Measurements from ENCODE around the gene RFC2. TPM values are rescaled to one million over a fixed set of nuclear protein-coding genes. Genes with fewer than 3 reads are reported as not detected.
"Not testable (repeated sequence)": the region's sequence is repeated elsewhere in the genome, so short reads cannot be mapped to it uniquely, and the experiment has no call there.

The RFC2 gene
- total RNA-seq, 1 donor from 2014 or later: 22.4 TPM

DNA sequence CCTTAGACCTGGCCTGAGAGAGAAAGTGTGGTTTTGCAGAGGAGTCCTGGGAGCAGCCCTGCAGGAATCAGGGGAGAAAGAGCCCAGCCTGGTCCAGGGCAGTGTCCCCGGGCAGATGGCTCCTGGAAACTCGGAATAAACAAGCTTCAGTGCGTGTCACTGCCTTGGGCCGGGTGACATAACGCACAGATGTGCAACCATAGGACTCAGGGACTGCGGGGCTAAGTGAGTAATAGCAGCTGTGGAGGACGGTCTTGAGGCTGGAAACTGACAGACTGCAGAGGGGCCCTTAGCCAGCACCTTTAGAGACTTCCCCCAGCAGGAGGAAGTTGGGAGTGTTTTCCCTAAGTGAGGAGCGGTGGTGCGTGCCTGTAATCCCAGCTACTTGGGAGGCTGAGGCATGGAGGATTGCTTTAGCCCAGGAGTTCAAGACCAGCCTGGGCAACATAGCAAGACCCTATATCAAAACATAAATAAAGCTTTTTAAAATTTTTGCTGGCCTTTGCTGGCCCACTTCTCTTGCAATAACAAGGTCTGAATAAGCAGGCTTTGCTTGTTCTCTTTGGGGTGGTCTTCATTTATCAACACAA, 29.8 kb upstream of the RFC2 start:
- FAIRE-seq (no peak), DNase-seq (ENCODE audit: low spot score in 2 of 2) (no peak)

DNA sequence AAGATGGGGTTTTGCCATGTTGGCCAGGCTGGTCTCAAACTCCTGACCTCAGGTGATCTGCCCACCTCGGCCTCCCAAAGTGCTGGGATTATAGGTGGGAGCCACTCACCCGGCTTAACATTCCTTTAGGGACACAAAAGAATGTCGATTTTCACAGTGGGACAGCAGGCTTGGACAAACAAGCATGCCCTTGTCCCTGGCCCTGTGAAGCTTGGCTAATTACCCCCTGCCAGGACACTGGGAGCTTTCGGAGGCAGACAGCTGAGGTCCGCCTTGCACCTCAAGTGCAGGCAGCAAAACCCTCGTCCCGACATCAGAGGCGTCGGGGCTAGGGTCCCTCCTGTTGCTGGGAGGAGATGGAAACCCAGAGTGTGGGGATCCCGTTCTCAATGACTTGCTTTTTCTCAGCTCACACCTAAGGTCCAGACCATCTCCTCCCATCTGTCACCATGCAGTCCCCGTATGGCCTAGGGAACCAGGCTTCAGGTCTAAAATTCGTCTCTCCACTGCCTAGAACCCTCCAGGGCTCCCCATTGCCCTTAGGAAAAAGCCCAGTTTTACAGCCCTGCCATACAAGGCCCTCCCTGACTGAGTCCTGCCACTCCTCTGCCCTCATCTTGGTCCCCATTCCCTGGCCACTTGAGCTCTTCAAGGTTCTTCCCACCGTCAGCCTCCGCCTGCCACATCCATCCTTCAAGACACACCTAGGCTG, 28.7 kb upstream of the RFC2 start:
- FAIRE-seq: no peak

DNA sequence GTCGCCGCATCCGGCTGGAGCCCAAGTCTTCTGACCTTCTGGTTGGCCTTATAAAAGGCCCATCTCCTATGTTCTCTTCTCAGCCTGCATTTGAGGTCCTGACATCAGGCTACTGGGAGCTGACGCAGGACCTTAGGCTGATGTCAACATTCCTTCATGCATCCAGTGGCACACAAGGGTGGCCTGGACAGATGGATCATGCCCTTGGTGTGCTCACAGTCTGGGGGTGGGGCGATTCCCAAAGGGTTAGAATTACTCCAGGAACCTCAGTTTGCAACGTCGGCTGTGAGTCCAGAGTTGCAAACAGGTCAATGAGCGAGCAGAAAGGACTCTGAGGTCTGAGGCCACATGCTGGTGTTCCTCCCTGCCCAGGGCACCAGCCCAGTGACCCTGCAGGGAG, 26.8 kb upstream of the RFC2 start:
- no peak for DNase-seq (ENCODE audit: low spot score in 2 of 2)
- no peak for FAIRE-seq

More for the DNA sequence above, 28.7 kb upstream of the RFC2 start:
- no peak for DNase-seq (ENCODE audit: low spot score in 2 of 2)

DNA sequence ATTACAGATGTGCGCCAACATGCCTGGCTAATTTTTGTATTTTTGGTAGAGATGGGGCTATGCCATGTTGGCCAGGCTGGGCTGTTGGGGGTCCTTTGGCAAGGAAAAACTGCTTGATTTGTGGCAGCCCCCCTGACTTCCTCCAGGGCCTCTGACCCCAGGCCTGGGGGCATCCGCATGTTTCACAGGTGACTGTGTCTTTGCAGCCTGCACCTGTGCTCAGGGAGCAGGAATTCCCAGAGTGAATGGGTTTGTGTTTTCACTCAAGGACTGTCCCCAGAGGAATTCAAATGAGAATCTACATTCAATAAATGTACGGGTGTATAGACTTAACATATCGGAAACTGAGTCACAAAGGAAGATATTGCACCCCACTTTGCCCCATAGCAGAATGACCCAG, 23.4 kb upstream of the RFC2 start:
- no peak for DNase-seq (ENCODE audit: low spot score in 2 of 2)
- FAIRE-seq: no peak

DNA sequence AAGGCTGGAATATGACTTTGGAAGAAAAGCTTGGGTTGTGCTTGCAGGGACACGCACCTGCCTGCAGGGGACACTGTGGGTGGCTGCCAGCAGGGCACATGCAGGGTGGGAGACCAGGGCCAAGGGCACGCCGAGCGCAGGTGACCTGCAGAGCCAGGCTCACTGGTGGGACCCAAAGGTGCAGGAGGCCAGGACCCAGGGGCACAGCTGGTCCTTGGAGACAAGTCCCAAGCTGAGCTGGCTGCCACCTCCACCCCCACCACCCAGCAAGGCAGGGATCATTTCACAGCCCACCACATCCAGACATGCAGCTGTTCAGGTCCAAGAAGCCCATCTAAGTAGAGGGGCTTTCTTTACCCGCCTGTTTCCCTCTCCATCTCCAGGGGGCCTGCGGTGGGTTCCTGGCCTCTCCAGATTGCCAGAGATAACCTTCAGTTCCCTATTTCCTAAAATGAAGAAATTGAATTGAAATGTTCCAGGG, 21.2 kb upstream of the RFC2 start:
- FAIRE-seq: no peak
- DNase-seq (ENCODE audit: low spot score in 2 of 2): no peak

DNA sequence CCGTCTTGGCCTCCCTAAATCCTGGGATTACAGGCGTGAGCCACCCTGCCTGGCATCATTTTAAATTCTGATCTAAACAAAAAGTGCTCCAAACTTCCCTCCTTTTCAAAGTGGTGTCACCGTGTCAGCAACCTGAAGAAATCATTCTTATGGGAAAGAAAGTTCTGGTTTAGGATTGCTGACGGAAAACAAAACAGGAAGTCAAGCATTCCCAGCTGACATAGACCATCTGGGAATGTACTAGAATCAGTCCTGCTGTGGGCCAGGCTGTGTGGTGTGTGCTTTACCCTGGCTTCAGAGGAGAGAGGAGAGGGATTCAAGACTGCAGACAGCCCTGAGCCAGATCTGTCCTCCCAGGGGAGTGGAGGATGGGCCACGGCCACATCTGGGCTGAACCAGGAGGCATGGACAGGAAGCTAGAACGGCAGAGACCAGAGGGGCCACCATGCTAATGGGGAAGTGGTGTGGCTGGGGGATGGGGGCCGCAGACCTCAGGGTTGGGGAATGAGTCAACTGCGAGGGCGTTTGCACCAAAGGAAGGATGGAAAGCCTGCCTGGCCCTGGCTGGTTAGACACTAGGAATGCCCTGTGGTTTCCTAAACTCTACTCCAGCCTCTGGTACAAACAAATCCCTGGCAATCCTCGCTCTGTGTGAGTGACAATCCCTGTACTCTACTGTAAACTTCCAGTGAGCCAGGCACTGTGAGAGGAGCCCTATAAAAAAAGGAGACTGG, 18.3 kb upstream of the RFC2 start:
- FAIRE-seq: no peak
- DNase-seq (ENCODE audit: low spot score in 2 of 2): peak in 1 of 2 donors; percentile 45

DNA sequence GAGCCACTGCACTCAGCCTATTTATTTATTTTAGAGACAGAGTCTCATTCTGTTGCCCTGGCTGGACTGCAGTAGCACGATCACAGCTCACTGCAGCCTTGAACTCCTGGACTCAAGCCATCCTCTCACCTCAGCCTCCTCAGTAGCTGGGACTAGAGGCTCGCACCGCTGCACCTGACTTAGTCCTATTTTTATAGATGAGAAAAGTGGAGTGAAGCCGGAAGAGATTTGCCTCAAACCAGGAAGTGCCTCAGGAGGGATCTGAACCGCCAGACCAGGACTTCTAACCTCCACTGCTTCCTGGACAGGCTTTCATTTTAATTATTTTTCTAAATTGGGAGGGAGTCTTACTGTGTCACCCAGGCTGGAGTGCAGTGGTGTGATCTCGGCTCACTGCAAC, 17.5 kb upstream of the RFC2 start:
- FAIRE-seq: no peak
- no peak for DNase-seq (ENCODE audit: low spot score in 2 of 2)

DNA sequence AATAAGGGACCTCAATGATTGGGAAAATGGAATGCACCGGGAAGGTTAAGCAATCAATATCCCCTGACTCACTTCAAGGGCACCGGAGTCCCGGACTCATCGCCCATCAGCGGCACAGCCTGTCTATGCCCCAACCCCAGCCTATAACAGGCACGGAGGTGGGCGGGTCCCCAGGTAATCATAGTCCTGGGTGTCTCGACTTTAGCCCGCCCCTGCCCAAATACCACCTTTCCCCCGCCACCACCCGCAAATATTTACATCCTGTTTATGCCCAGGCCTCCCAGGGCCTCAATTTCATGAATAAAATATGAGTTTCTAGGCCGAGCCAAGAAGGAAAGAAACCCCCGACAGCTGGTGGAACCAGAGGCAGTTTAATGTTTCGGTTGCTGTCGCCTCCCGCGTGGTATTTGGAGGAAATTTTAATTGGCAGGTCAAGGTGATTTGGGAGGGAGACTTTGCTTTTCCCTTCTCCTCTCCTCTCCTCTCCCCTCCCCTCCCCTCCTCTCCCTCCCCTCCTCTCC, 15.6 kb upstream of the RFC2 start:
- FAIRE-seq: no peak
- peak; percentile 66 to 77 for DNase-seq (ENCODE audit: low spot score in 2 of 2)

DNA sequence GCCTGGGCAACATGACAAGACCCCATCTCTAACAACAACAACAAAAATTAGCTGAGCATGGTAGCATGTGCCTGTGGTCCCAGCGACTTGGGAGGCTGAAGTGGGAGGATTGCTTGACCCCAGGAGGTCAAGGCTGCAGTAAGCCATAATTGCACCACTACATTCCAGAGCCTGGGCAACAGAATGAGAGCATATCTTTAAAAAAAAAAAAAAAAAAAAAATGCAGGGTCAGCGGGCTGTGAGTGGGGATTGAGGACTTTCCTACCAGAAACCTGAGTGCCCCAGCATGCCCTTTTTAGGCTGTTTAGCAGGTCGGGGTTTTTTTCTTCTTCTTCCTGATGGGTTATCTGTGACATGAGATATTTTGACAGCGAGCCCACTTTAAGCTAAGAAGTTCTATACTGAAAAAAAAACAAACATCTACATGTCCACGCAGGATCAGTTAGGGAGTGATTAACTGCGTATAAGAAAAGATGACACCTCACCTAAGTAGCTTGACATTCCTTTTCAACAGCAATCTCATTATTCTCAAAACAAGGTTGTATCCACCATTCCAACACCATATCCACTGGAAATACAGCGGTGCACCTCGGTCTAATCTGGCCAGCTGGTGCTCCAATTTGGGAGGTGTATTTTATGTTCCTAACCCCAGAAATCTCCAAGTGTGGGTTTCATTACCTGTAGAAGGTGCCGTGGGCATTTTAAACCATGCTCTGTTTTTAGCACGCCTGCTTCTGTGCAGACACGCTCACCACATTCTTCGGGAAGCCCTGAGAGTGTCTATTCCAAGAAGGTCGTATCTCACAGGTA, 13.8 kb upstream of the RFC2 start:
- DNase-seq (ENCODE audit: low spot score in 2 of 2) (no peak), FAIRE-seq (no peak)

DNA sequence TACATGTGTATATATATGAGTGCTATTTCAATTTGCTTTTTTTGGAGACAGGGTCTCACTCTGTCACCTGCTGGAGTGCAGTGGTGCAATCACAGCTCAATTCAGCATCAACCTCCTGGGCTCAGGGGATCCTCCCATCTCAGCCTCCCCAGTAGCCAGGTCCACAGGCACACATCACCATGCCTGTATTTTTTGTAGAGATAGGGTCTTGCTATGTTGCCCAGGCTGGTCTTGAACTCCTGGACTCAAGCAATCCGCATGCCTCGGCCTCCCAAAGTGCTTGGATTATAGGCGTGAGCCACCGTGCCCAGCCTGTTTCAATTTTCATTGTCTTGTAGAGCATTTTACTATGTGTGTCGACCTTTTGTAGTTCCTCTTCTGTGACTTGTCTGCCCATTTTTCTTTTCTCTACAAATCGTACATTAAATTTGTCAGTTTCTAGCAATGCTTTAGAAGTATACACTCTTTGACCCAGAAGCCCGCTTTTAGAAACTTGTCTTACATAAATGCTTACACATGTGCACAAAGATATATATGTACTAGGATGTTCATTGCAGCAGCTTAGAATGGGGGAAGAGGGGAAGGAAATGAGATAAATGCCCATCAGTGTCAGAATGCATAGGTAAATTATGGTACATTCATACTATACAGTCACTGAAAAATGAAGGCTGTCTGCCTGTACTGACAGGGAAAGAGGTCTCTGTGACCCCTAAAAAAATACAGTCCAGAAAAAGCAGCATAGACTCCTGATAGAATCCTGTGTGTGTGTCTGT, 12.2 kb upstream of the RFC2 start:
- no peak for FAIRE-seq
- DNase-seq (ENCODE audit: low spot score in 2 of 2): no peak

DNA sequence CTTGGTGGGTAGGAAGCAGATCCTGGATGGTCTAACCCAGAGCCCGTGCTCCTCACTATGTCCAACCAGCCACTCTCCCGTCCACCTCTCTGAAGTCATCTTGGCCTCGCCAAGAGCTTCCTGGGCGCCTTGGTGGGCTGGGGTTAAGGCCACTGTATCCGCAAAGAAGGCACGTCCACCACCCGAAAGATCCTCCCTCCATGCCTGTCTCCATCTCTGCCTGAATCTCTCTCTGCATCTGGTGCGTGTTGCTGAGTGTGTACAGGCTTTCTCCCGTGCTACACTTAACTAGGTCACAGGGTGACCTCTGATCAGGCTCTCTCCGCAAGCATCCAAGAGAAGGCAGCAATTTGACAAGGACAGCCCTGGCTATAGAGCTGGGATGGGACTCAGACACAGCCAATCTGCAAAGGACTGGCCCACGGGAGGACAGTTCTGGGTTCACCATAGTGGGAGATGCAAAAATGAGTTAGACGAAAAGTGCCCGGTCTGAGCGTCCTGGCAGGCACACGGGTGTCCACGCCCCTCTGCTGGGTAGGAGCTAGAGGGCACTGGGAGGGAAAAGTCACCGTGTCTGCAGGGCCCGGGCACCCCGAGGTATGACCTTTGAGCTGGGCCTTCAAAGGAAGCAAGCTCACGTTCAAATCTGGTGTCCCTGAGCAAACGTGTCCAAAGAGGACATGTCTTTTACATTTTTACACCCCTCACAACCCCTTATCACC, 9.4 kb upstream of the RFC2 start:
- FAIRE-seq (no peak), DNase-seq (ENCODE audit: low spot score in 2 of 2) (no peak)

DNA sequence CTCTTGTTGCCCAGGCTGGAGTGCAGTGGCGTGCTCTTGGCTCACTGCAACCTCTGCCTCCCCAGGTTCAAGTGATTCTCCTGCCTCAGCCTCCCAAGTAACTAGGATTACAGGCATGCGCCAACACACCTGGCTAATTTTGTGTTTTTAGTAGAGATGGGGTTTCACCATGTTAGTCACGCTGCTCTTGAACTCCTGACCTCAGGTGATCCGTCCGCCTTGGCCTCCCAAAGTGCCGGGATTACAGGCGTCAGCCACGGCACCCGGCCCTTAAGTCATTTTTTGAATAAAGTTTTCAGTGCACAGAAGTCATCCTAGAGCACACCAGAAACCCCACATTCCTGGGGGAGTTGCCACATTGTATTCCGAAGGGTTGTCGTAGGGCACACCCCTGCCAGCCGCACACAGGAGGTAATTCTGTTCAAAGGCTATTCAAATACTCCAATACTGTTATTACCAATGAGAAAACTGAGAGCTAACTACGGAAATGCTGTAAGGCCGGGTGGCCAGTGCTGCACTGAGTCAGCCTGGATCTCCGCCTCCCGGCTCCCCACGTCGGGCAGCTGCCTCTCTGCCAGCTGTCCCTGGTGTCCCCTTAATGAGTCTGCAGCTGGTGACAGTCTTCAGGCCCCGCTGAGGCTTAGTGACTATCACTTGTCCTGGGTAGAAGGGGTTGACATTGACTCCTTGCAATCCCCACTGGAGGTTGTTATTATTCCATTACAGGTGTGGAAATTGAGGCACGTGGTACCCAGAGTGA, 8.6 kb upstream of the RFC2 start:
- DNase-seq (ENCODE audit: low spot score in 2 of 2) (no peak), FAIRE-seq (no peak)

DNA sequence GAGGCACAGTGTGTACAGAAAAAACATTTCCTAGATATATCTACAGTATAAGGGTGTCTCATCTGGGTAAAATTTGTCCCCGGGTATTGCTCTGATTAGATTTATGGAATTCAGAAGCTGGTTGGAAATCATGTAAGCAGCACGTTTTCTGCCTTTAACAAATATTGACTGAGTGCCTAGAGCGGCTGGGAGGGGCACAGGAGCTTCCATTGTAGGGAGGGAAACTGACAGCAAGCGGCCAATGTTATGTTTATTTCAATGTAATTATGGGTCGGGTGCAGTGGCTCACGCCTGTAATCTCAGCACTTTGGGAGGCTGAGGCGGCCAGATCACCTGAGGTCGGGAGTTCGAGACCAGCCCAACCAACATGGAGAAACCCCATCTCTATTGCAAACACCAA, 4.4 kb upstream of the RFC2 start:
- DNase-seq (ENCODE audit: low spot score in 2 of 2): no peak
- no peak for FAIRE-seq

DNA sequence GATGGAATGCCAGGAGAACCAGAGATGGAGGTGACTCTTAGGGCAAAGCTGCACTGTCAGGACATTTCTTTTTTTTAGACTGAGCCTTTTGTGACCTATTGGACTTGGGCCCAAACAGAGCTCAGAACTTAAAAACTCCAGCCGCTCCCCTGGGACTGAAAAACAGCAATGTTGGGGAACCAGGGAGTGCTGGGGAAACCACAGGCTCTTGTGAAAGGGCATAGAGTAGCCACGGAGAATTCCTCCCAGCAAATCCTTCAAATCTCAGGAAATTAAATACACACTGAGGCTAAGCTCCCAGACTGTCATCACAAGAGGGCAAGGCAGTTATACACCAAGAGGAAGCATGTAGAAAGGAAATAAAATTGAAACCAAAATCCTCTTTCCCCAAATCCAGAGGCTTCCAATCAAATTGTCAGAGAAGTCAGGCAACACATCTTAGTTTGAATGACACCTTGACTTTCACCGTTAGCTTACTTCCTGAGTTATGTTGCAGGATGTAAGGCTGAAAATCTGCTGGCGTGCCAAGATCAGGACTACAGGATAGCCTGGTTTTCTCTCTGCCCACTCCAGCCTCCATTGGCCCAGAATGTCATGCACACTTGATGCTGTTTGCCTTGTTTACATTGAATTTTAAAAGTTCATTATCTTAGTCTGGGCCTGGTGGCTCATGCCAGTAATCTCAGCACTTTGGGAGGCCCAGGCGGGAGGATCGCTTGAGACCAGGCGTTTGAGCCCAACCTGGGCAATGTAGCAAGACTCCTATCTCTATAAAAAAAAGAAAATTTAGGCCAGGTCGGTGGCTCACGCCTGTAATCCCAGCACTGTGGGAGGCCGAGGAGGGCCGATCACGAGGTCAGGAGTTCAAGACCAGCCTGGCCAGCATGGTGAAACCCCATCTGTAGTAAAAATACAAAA, 2.6 kb upstream of the RFC2 start:
- FAIRE-seq: no peak
- no peak for DNase-seq (ENCODE audit: low spot score in 2 of 2)

DNA sequence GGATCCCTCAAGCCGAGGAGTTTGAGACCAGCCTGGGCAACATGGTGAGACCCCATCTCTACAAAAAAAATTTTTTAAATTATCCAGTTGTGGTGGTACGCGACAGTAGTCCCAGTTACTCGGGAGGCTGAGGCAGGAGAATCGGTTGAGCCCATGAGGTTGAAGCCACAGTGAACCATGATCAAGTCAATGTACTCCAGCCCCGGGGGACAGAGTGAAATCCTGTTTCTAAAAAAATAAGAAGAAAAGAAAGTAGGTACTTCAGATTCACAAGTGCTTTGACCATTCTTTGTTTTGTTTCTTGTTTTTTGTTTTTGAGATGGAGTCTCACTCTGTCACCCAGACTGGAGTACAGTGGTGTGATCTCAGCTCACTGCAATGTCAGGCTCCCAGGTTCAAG, 1.3 kb upstream of the RFC2 start:
- not testable (repeated sequence) for FAIRE-seq; DNase-seq (ENCODE audit: low spot score in 2 of 2)

DNA sequence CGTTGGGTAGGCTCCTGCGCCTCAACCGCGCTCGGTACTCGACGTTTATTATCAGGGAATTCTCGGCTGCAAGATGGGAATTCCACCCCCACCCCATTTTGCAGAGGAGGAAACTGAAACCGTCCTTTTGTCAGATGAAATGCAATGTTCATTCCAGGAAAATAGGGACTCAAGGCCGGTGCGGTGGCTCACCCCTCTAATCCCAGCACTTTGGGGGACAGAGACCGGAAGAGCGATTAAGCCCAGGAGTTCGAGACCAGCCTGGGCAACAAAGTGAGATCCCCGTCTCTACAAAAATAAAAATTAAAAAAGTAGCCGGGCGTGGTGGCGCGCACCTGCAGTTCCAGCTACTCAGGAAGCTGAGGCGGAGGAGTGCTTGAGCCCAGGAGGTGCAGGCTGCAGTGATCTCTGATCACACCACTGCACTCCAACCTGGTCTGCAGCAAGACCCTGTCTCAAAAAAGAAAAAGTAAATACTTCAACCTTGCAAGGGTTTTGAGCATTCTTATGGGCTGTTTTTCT, 720 bp upstream of the RFC2 start:
- FAIRE-seq: no peak
- no peak for DNase-seq (ENCODE audit: low spot score in 2 of 2)

DNA sequence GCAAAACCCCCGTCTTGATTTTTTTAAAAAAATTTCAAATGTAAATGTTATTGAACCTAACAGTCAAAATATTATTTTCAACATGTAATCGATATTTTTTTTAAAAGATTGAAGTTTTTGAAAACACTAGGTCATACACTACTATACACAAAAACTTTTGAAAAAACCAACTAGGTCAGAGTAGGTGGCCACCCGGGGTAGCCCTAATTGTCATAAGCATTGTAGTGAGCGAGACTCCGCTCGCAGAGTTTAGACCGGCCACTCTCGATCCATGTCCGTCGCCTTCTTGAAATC, 417 bp downstream of the RFC2 start:
- FAIRE-seq (no peak), DNase-seq (ENCODE audit: low spot score in 2 of 2) (no peak)
